NCI-H748 (cell line): ENCODE results near the gene FAM9C.
A peak's percentile ranks its signal among the peaks of the same experiment; 100 is the strongest.
"Not testable (repeated sequence)": the region's sequence is repeated elsewhere in the genome, so short reads cannot be mapped to it uniquely, and the experiment has no call there.

Source experiments
- DNase-seq: peaks from one replicate; lab custom pipeline; 2025; ENCODE audit not compliant: unreplicated experiment; lab: John Stamatoyannopoulos, UW

The FAM9C gene

GRCh38 chrX:13076176-13076961, 31.9 kb upstream of the FAM9C start:
- DNase-seq: no peak

GRCh38 chrX:13074297-13075262, 30.2 kb upstream of the FAM9C start:
- DNase-seq: no peak

- no peak for DNase-seq
These were observed 25.5 kb upstream of the FAM9C start for GRCh38 chrX:13069771-13070416.

GRCh38 chrX:13068651-13069050, 24.2 kb upstream of the FAM9C start:
- DNase-seq: no peak

- DNase-seq: no peak
These were observed 23.4 kb upstream of the FAM9C start for GRCh38 chrX:13067773-13068172.

GRCh38 chrX:13066391-13066790, 22.0 kb upstream of the FAM9C start:
- DNase-seq: no peak

GRCh38 chrX:13064599-13065143, 20.3 kb upstream of the FAM9C start:
- DNase-seq: no peak

- DNase-seq: not testable (repeated sequence)
These were observed 18.7 kb upstream of the FAM9C start for GRCh38 chrX:13063124-13063523.

GRCh38 chrX:13062331-13062730, 17.9 kb upstream of the FAM9C start:
- not testable (repeated sequence) for DNase-seq

GRCh38 chrX:13061215-13061708, 16.8 kb upstream of the FAM9C start:
- DNase-seq: not testable (repeated sequence)

GRCh38 chrX:13059637-13060499, 15.4 kb upstream of the FAM9C start:
- peak; percentile 27 for DNase-seq

GRCh38 chrX:13055486-13055885, 11.1 kb upstream of the FAM9C start:
- no peak for DNase-seq

GRCh38 chrX:13053171-13053570, 8.8 kb upstream of the FAM9C start:
- DNase-seq: no peak

GRCh38 chrX:13051529-13052172, 7.2 kb upstream of the FAM9C start:
- peak; percentile 71 for DNase-seq

GRCh38 chrX:13051167-13051528, 6.7 kb upstream of the FAM9C start:
- DNase-seq: no peak

- DNase-seq: no peak
These were observed 5.7 kb upstream of the FAM9C start for GRCh38 chrX:13050151-13050550.

GRCh38 chrX:13048280-13048679, 3.9 kb upstream of the FAM9C start:
- DNase-seq: peak; percentile 24

- DNase-seq: no peak
These were observed 3.3 kb upstream of the FAM9C start for GRCh38 chrX:13047759-13048158.

- no peak for DNase-seq
These were observed 1.9 kb upstream of the FAM9C start for GRCh38 chrX:13046141-13046855.
